ENCODE data around the gene IL16.
A peak's percentile ranks its signal among the peaks of the same experiment; 100 is the strongest.

Gene IL16

GRCh38 chr15:81174792-81175327 is 21.8 kb upstream of the IL16 start:
- DNase-seq (ENCODE audit: low spot score), result no peak

DNA sequence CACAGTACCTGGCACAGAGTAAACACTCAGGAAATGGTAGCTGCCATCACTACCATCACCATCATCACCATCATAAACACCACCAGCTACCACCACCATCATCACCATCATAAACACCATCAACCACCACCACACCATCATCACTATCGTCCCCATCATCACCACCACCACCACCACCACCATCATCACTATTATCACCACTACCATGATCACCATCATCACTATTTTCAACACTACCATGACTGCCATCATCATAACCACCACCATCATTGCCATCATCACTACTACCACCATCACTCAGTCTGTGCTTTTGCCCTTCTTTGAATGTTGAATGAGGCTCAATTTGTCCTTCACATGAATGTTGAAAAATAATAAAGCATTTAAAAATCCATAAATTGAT is 21.2 kb upstream of the IL16 start:
- DNase-seq (ENCODE audit: low spot score), result no peak

- no peak for DNase-seq (ENCODE audit: low spot score)
Measured at GRCh38 chr15:81176291-81176893, 20.3 kb upstream of the IL16 start.

GRCh38 chr15:81178365-81178764 is 18.3 kb upstream of the IL16 start:
- no peak for DNase-seq (ENCODE audit: low spot score)

DNA sequence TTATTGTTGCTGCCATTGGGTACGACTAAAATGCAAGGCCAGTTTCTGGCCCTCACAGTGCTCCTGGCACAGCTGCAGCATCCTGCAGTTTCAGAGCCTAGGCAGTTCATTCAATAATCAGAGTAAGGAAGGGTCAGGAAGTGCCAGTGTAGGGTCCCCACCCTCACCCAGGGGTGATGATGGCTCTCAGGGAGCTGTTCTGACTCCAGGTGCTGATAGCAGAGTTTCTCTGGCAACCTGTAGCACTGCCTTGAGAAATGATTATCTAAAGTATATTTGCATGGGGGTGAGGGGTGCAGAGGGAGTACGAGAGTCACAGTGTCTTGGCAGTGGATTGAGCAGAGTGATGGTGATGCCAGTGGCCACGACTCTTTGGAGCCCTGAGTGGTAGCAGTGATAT is 15.5 kb upstream of the IL16 start:
- no peak for DNase-seq (ENCODE audit: low spot score)

DNA sequence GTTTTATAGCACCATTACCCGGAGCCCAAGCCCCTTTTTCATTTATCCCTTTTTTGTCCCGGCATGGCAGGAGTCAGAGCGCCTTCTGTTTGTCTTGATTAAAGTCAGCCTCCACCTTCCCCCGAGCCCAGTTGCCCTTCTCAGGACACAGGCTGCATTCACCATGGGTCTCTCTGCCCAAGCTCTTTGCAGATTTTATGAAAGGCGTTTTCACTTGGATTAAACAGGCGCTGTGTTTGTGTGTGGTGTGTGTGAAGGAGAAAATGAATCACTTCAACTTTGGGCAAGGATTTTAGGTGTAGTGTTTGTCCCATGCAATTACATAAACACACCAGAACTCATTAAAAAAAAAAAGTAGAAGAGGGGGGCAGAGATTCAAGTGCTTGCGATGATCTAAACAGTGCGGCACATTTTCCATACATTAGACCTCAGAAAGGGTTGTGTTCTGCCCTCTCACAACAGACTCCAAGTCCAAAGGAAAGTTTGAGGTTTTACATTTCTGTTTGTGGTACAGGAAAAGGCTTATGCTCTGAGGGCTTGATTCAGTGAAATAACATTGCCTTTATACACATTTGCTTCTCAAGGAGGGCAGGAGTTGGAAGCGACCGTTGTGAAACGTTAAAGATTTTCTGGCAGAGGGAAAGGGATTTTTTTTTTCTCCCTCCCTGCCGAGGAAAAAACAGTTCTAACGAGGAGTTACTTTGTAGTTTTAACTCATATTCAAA is 14.5 kb upstream of the IL16 start:
- DNase-seq (ENCODE audit: low spot score), result peak; percentile 71

- no peak for DNase-seq (ENCODE audit: low spot score)
Measured at GRCh38 chr15:81182756-81183438, 13.8 kb upstream of the IL16 start.

DNA sequence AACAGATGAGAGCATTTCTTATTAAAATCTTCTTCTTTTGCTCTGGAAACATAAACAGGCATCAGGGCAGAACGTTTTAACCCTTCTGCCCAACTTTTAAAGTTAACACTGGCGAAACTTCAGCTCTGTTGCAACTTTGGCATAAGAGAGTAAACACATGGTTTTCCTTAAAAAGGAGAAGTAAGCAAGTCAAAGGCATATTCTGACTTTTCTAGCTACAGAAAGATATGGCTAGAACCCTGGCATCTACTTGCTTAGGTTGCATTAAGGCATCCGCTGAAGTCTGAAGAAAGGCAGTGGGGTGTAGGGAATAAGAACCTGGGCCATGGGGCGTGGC is 13.3 kb upstream of the IL16 start:
- no peak for DNase-seq (ENCODE audit: low spot score)

DNA sequence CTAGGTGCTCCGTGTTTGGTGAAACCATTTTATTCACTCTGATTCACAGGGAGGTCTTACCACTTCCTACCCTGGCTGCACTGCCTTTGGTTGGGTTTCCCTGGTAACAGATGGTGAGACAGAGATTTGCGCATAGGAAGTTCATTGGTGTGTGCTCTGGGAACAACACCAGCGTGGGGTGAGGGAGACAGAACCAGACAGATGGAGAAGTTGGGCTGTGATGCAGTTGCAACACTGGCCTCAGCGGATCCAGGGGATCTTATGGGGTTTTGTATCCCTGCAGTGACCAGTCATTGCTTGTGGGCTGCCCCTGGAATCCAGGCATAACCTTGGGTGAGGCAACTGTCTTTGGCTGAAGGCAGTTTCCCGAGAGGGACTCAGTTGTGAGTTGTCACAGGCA is 12.5 kb upstream of the IL16 start:
- DNase-seq (ENCODE audit: low spot score), result no peak

- no peak for DNase-seq (ENCODE audit: low spot score)
Measured at GRCh38 chr15:81185631-81186295, 10.9 kb upstream of the IL16 start.

GRCh38 chr15:81188354-81188753 is 8.3 kb upstream of the IL16 start:
- DNase-seq (ENCODE audit: low spot score), result no peak

- peak; percentile 45 for DNase-seq (ENCODE audit: low spot score)
Measured at GRCh38 chr15:81189583-81190283, 6.9 kb upstream of the IL16 start.

DNA sequence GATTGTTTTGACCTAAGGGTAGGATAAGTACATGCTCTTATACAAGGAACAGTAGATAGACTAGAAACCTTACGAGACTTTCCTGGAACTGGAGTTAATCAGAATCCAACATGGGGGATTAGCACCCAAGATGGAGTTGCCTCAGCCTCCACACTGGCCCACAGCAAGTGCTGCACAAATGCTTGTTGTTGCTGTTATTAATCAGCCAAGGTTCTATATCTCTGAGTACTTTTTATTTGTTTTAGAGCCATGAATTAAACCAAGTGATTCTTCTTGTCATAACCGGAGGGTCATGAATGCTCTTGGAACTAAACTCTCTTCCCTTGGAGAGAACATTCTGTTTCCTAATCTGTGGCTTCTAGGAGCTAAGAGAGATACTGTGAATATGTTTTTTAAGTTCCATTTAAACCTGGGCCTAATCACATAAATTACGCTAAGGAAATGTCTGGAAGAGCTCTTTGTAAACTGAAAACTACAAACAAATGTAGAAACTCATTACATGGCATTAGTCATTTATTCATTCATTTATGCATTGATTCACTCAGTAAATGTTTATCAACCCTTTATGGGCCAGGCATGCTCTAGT is 5.7 kb upstream of the IL16 start:
- no peak for DNase-seq (ENCODE audit: low spot score)

GRCh38 chr15:81191701-81192100 is 5.0 kb upstream of the IL16 start:
- no peak for DNase-seq (ENCODE audit: low spot score)

- no peak for DNase-seq (ENCODE audit: low spot score)
Measured at GRCh38 chr15:81194723-81195122, 2.0 kb upstream of the IL16 start.

GRCh38 chr15:81195339-81195864 is 1.3 kb upstream of the IL16 start:
- DNase-seq (ENCODE audit: low spot score), result peak; percentile 75

DNA sequence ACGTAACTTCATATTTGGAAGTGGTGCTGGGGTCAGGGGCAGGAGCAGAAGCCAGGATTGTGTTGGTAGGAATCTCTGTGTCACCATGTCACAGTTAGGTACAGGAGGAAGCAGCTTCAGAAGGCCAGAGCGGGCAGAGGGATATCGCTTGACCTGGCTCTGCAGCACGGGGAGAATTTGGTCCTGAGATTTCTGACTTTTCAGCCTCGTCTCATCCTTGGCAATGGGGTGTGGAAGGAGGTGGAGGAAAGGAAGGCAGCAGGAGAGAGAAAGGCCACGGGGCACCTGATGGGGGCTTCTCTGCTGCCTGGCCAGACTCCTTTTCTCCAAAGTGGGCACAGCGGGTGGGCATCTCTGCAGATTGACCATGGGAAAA is 564 bp downstream of the IL16 start:
- DNase-seq (ENCODE audit: low spot score), result no peak

DNA sequence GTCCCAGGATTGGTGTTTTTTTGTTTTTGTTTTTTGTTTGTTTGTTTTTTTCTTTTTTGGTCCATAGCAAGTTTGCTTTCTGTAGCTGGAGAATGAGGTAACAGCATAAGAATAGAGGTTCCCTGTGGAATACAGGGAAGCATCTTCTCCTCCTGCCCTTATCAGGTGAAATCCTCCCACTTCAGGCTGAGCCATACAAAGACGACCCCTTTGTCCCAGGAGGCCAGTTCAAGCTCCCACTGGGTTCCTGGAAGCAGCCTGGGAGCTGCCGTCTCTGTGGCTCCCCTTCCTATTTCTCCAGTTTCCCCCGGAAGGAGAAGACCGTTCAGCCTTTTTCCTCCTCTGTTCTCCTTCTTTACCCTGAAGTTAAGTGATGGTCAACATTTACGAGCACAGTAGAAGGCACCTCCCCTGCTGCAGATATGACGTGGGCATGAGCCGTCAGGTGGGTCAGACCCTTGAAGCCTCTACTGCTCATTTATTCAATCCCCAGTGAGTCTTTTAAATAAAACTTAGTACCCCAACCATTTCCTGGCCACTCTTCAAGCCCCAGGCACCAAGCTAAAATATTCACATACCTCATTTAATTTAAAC is 1.1 kb downstream of the IL16 start:
- DNase-seq (ENCODE audit: low spot score), result no peak

DNA sequence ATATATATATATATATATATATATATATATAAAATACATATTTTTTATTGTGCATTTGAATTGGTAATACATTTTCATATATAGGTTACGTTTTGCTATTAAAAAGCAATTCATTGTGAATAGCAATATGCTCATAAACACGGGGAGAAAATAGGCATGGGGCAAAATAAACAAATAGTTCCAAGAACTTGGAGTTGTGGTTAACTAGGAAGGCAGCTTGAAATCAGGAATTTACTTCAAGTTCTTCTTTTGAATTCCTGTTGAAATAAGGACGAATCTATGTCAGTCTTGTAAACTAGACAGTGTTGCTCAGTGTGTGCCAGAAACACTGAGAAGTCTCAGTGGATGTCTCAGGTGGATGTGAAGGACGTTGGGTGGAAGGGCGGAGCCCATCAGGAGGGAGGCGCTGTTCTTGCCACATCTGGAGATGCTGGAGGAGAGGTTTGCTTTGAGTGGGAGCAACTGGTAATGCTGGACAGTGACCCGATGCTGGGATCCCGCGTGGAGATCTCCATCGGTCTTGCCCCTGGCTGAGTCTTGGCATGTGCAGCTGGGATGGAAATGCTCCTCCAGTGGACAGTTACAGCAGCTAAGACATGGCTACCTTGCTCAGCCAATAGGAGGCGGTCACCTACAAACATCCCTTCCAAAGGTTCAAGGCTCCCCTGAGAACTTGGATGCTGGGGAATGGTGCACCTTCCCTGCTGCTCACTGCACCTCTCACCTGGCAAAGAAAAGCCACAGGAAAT is 2.5 kb downstream of the IL16 start:
- DNase-seq (ENCODE audit: low spot score), result no peak

GRCh38 chr15:81206018-81206417 is 9.3 kb downstream of the IL16 start:
- no peak for DNase-seq (ENCODE audit: low spot score)
